Hepatocyte (in vitro differentiated cells): ENCODE results near the gene CBARP.

Experiments used
- EZH2 ChIP-seq: fragments of 200-600 bp; sonication (generic); IDR thresholded peaks from 2 replicates; pipeline ENCODE4 v1.6.1; 2016; ENCODE audit warnings: antibody characterized with exemption, mild to moderate bottlenecking, borderline replicate concordance
- TF ChIP-seq, protein P1 (sequence below): fragments of 200-600 bp; sonication (generic); IDR thresholded peaks from 2 replicates; pipeline ENCODE4 v1.5.1; 2016; ENCODE audit warnings: antibody characterized with exemption, mild to moderate bottlenecking; ENCODE audit not compliant: poor library complexity

DNA sequence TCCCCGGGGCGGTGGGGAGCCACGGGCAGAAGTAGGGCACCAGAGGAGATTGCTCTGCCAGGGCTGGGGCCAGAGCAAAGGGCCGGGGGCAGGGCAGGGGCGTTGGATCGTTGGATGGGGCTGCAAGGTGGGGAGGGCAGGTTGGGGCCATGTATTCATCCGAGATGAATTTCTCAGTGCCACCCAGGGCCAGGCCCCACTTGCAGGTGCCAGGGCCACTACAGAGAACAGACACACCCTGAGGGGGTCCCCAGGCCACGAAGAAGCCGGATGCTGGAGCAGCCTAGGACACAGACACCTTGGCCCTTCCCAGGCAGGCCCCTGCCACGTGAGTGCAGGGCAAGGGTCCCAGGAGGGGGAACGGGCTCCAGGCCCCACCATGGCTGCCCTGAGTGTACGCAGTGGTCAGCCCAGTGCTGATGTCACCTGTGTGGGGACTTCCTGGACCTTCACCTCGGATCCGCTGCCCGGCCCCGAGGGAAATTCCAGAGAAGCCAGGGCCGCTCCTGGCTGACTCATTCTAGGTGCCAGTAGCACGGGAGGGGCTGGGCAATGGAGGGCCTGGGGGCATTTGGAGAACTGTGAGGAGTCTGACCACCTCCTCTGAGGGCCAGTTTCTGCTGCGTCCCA lies 54.1 kb downstream of the CBARP start:
- TF ChIP-seq, protein P1, sequence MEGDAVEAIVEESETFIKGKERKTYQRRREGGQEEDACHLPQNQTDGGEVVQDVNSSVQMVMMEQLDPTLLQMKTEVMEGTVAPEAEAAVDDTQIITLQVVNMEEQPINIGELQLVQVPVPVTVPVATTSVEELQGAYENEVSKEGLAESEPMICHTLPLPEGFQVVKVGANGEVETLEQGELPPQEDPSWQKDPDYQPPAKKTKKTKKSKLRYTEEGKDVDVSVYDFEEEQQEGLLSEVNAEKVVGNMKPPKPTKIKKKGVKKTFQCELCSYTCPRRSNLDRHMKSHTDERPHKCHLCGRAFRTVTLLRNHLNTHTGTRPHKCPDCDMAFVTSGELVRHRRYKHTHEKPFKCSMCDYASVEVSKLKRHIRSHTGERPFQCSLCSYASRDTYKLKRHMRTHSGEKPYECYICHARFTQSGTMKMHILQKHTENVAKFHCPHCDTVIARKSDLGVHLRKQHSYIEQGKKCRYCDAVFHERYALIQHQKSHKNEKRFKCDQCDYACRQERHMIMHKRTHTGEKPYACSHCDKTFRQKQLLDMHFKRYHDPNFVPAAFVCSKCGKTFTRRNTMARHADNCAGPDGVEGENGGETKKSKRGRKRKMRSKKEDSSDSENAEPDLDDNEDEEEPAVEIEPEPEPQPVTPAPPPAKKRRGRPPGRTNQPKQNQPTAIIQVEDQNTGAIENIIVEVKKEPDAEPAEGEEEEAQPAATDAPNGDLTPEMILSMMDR, result no peak
- no peak for TF ChIP-seq EZH2
